HL-60/S4 treated with phorbol 12-myristate 13-acetate at 8.2 ng/mL for 4 days and 3 days (cell line): ENCODE data around the gene ADAP1.
"Not testable (repeated sequence)": the region's sequence is repeated elsewhere in the genome, so short reads cannot be mapped to it uniquely, and the experiment has no call there.

Experiments used
- in situ Hi-C: fragments of 300-500 bp; cut with MboI; formaldehyde crosslinking; loops from 2 replicates; pipeline ENCODE4 v1.15.0; 2022; ENCODE audit warnings: low sequenced_read_pairs

ADAP1 gene

GRCh38 chr7:910931-911431, 43.5 kb downstream of the ADAP1 start:
- in situ Hi-C loops: no loop called here

GRCh38 chr7:910441-910861, 44.0 kb downstream of the ADAP1 start:
- in situ Hi-C loops: no loop called here

GRCh38 chr7:909358-910329, 44.8 kb downstream of the ADAP1 start:
- in situ Hi-C loops: no loop called here

GRCh38 chr7:908591-909357, 45.7 kb downstream of the ADAP1 start:
- in situ Hi-C loops: not testable (repeated sequence)

- in situ Hi-C loops: no loop called here
Observed at GRCh38 chr7:908159-908581, 46.3 kb downstream of the ADAP1 start.

- in situ Hi-C loops: no loop called here
Observed at GRCh38 chr7:907158-907980, 47.1 kb downstream of the ADAP1 start.

GRCh38 chr7:906776-907157, 47.7 kb downstream of the ADAP1 start:
- in situ Hi-C loops: no loop called here

GRCh38 chr7:904847-905246, 49.6 kb downstream of the ADAP1 start:
- in situ Hi-C loops: no loop called here

- in situ Hi-C loops: no loop called here
Observed at GRCh38 chr7:903921-904755, 50.3 kb downstream of the ADAP1 start.

- in situ Hi-C loops: no loop called here
Observed at GRCh38 chr7:902996-903395, 51.5 kb downstream of the ADAP1 start.

GRCh38 chr7:901388-902154, 52.9 kb downstream of the ADAP1 start:
- in situ Hi-C loops: no loop called here

- in situ Hi-C loops: no loop called here
Observed at GRCh38 chr7:901041-901387, 53.5 kb downstream of the ADAP1 start.

- in situ Hi-C loops: no loop called here
Observed at GRCh38 chr7:900331-901040, 54.0 kb downstream of the ADAP1 start.

- in situ Hi-C loops: no loop called here
Observed at GRCh38 chr7:899806-900205, 54.7 kb downstream of the ADAP1 start.

GRCh38 chr7:898855-899681, 55.4 kb downstream of the ADAP1 start:
- in situ Hi-C loops: no loop called here

GRCh38 chr7:898460-898854, 56.0 kb downstream of the ADAP1 start:
- in situ Hi-C loops: no loop called here

GRCh38 chr7:897771-898376, 56.6 kb downstream of the ADAP1 start:
- in situ Hi-C loops: no loop called here
